Embryonic facial prominence (tissue), 1 donor: ENCODE results near the gene ZNF280A.
"Not testable (repeated sequence)": the region's sequence is repeated elsewhere in the genome, so short reads cannot be mapped to it uniquely, and the experiment has no call there.

Experiments used
- DNase-seq: peaks from one replicate; pipeline ENCODE4 v3.0.0-alpha.2; 2016; ENCODE audit errors: extremely low spot score

Gene ZNF280A

GRCh38 chr22:22545084-22545483, 25.0 kb upstream of the ZNF280A start:
- no peak for DNase-seq

GRCh38 chr22:22538226-22538989, 18.3 kb upstream of the ZNF280A start:
- DNase-seq: no peak

GRCh38 chr22:22536916-22537315, 16.8 kb upstream of the ZNF280A start:
- no peak for DNase-seq

GRCh38 chr22:22536515-22536914, 16.4 kb upstream of the ZNF280A start:
- DNase-seq: no peak

GRCh38 chr22:22535662-22536061, 15.6 kb upstream of the ZNF280A start:
- no peak for DNase-seq

GRCh38 chr22:22534604-22535415, 14.7 kb upstream of the ZNF280A start:
- no peak for DNase-seq

GRCh38 chr22:22533863-22534262, 13.8 kb upstream of the ZNF280A start:
- DNase-seq: no peak

- no peak for DNase-seq
These were observed 13.3 kb upstream of the ZNF280A start for GRCh38 chr22:22533417-22533816.

- DNase-seq: not testable (repeated sequence)
These were observed 12.5 kb upstream of the ZNF280A start for GRCh38 chr22:22532547-22533071.

GRCh38 chr22:22531770-22532546, 11.9 kb upstream of the ZNF280A start:
- DNase-seq: no peak

- no peak for DNase-seq
These were observed 8.7 kb upstream of the ZNF280A start for GRCh38 chr22:22528780-22529179.

GRCh38 chr22:22527312-22527711, 7.2 kb upstream of the ZNF280A start:
- DNase-seq: no peak

- DNase-seq: no peak
These were observed 6.2 kb upstream of the ZNF280A start for GRCh38 chr22:22526125-22526912.

GRCh38 chr22:22523494-22523893, 3.4 kb upstream of the ZNF280A start:
- no peak for DNase-seq

GRCh38 chr22:22521631-22522030, 1.6 kb upstream of the ZNF280A start:
- DNase-seq: no peak

- no peak for DNase-seq
These were observed 865 bp upstream of the ZNF280A start for GRCh38 chr22:22520667-22521602.

- no peak for DNase-seq
These were observed 479 bp downstream of the ZNF280A start for GRCh38 chr22:22519591-22519990.

- no peak for DNase-seq
These were observed 3.1 kb downstream of the ZNF280A start for GRCh38 chr22:22516992-22517391.

GRCh38 chr22:22515890-22516289, 4.2 kb downstream of the ZNF280A start:
- DNase-seq: no peak

- DNase-seq: not testable (repeated sequence)
These were observed 5.6 kb downstream of the ZNF280A start for GRCh38 chr22:22514431-22514830.
